Ishikawa (cell line): ENCODE measurements around the gene RIMBP2.

Experiments
- CEBPB ChIP-seq: IDR thresholded peaks from 2 replicates; pipeline ENCODE4 v1.6.1; 2012
- CREB1 ChIP-seq: IDR thresholded peaks from 2 replicates; pipeline ENCODE4 v1.6.1; 2012; ENCODE audit warnings: low read depth
- EGR1 ChIP-seq: IDR thresholded peaks from 2 replicates; pipeline ENCODE4 v1.6.1; 2012
- EP300 ChIP-seq: IDR thresholded peaks from 2 replicates; pipeline ENCODE4 v1.6.1; 2012; ENCODE audit warnings: borderline replicate concordance
- FOXM1 ChIP-seq: IDR thresholded peaks from 2 replicates; pipeline ENCODE4 v1.6.1; 2012; ENCODE audit warnings: low read depth, borderline replicate concordance
- NFIC ChIP-seq: IDR thresholded peaks from 2 replicates; pipeline ENCODE4 v1.6.1; 2012
- RAD21 ChIP-seq: IDR thresholded peaks from 2 replicates; pipeline ENCODE4 v1.6.1; 2012; ENCODE audit warnings: low read depth
- TAF1 ChIP-seq: IDR thresholded peaks from 2 replicates; pipeline ENCODE4 v1.6.1; 2012; ENCODE audit warnings: low read depth, mild to moderate bottlenecking
- TCF12 ChIP-seq: IDR thresholded peaks from 2 replicates; pipeline ENCODE4 v1.6.1; 2012; ENCODE audit warnings: low read depth
- TEAD4 ChIP-seq: IDR thresholded peaks from 2 replicates; pipeline ENCODE4 v1.6.1; 2012
- YY1 ChIP-seq: IDR thresholded peaks from 2 replicates; pipeline ENCODE4 v1.6.1; 2012; ENCODE audit warnings: low read depth
- ZBTB7A ChIP-seq: IDR thresholded peaks from 2 replicates; pipeline ENCODE4 v1.6.1; 2012; ENCODE audit warnings: low read depth
- TF ChIP-seq, protein P1 (sequence below): IDR thresholded peaks from 2 replicates; pipeline ENCODE4 v1.6.1; 2012; ENCODE audit warnings: low read depth, mild to moderate bottlenecking
- TF ChIP-seq, protein P2 (sequence below): IDR thresholded peaks from 2 replicates; pipeline ENCODE4 v1.6.1; 2012
- TF ChIP-seq, protein P3 (sequence below): IDR thresholded peaks from 2 replicates; pipeline ENCODE4 v1.6.1; 2012

The RIMBP2 gene

DNA sequence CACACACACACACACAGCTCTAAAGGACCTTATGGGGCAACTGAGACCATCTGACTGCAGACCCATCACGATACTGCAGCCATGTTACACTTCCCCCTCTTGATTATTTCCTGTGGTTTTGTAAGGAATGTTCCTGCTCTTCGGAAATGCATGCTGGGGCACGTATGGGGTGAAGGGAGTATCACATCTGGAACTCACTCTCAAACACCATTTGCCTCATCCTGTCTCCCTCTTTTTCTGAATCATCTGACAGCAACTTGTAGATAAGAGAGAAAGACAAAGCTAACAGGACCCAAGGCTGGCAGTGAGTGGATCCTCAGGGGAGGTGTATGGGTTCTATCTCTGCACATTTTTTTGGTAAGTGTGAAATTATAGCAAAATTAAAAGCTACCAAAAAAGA, 50.3 kb downstream of the RIMBP2 start:
- no peak for TF ChIP-seq TEAD4
- TF ChIP-seq TCF12 = no peak
- TF ChIP-seq, protein P1, sequence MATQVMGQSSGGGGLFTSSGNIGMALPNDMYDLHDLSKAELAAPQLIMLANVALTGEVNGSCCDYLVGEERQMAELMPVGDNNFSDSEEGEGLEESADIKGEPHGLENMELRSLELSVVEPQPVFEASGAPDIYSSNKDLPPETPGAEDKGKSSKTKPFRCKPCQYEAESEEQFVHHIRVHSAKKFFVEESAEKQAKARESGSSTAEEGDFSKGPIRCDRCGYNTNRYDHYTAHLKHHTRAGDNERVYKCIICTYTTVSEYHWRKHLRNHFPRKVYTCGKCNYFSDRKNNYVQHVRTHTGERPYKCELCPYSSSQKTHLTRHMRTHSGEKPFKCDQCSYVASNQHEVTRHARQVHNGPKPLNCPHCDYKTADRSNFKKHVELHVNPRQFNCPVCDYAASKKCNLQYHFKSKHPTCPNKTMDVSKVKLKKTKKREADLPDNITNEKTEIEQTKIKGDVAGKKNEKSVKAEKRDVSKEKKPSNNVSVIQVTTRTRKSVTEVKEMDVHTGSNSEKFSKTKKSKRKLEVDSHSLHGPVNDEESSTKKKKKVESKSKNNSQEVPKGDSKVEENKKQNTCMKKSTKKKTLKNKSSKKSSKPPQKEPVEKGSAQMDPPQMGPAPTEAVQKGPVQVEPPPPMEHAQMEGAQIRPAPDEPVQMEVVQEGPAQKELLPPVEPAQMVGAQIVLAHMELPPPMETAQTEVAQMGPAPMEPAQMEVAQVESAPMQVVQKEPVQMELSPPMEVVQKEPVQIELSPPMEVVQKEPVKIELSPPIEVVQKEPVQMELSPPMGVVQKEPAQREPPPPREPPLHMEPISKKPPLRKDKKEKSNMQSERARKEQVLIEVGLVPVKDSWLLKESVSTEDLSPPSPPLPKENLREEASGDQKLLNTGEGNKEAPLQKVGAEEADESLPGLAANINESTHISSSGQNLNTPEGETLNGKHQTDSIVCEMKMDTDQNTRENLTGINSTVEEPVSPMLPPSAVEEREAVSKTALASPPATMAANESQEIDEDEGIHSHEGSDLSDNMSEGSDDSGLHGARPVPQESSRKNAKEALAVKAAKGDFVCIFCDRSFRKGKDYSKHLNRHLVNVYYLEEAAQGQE = no peak
- TF ChIP-seq YY1 = no peak
- TF ChIP-seq, protein P2, sequence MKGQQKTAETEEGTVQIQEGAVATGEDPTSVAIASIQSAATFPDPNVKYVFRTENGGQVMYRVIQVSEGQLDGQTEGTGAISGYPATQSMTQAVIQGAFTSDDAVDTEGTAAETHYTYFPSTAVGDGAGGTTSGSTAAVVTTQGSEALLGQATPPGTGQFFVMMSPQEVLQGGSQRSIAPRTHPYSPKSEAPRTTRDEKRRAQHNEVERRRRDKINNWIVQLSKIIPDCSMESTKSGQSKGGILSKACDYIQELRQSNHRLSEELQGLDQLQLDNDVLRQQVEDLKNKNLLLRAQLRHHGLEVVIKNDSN = no peak
- TF ChIP-seq TAF1 = no peak
- no peak for TF ChIP-seq NFIC
- TF ChIP-seq, protein P3, sequence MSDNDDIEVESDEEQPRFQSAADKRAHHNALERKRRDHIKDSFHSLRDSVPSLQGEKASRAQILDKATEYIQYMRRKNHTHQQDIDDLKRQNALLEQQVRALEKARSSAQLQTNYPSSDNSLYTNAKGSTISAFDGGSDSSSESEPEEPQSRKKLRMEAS = no peak
- TF ChIP-seq EGR1 = no peak
- no peak for TF ChIP-seq RAD21
- no peak for TF ChIP-seq FOXM1
- TF ChIP-seq ZBTB7A = no peak
- no peak for TF ChIP-seq CEBPB
- TF ChIP-seq CREB1 = no peak

DNA sequence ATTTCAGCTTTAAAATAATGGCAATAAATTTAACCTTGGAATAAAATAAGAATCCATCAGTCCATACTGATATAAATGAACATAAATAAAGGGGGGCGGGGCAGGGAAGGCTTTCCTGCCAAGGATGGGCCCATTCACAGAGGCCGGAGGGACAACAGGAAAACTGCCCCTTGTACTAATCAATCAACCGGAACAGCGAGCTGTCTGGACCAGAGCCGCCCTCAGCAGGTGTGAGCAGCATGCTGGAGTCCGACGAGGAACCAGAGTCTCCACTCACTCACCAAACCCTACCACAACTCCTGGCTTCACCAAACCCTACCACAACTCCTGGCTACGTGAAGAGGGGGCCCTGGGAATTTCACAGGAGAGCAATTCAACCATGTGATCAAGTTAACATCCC, 51.3 kb downstream of the RIMBP2 start:
- TF ChIP-seq NFIC (no peak), TCF12 (no peak), RAD21 (no peak), TAF1 (no peak), TEAD4 (no peak)
- TF ChIP-seq, protein P3 = no peak

DNA sequence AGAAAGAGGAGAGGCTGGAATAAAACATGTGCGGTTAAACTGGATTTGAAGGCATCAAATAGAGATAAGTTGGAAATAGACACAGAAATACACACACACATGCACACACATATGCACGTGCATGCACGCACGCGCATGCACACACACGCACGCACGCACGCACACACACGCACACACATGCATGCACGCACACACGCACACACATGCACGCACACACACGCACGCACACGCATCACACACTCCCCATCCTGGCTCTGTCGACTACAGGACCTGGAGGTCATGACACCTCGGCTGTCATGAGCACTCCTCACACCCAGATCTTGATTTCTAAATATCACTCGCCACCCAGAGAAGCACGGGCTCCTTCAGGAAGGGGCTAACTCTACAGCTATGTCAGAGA, 51.8 kb downstream of the RIMBP2 start:
- no peak for TF ChIP-seq EGR1
- no peak for TF ChIP-seq TEAD4
- TF ChIP-seq, protein P3 = no peak
- TF ChIP-seq RAD21 = no peak
- no peak for TF ChIP-seq TCF12
- no peak for TF ChIP-seq CREB1
- TF ChIP-seq, protein P1 = no peak
- TF ChIP-seq, protein P2 = no peak
- TF ChIP-seq FOXM1 = no peak

DNA sequence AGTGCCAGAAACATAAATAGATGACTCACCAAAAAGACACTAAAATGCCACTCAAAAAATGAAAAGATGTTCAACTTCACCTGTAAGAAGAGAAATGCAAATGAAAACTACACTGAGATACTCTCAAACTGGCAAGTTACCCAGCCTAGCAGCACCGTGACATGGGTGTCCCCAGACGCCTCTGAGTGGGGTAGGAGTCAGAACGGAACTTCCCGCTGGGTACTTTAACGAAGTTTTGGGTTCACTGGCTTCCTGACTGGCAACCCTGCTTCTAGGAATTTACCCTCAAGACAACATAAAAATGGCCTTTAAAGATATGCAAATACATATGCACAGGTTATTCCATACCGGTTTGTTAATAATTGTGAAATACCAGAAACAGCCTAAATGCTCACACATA, 52.6 kb downstream of the RIMBP2 start:
- TF ChIP-seq TAF1 = no peak
- TF ChIP-seq, protein P1 = no peak
- no peak for TF ChIP-seq RAD21
- TF ChIP-seq, protein P2 = no peak
- TF ChIP-seq NFIC = no peak
- TF ChIP-seq CREB1 = no peak
- TF ChIP-seq ZBTB7A = no peak
- TF ChIP-seq TCF12 = no peak
- no peak for TF ChIP-seq EGR1
- TF ChIP-seq, protein P3 = no peak
- no peak for TF ChIP-seq FOXM1
- TF ChIP-seq CEBPB = no peak
- no peak for TF ChIP-seq EP300
